Dedifferentiated amniotic fluid mesenchymal stem cell (primary cell): Measurements from ENCODE around the gene INAVA.

Source experiments
- DNase-seq: peaks from one replicate; pipeline ENCODE4 v3.0.0-alpha.2; 2016; ENCODE audit errors: extremely low spot score

The INAVA gene

DNA sequence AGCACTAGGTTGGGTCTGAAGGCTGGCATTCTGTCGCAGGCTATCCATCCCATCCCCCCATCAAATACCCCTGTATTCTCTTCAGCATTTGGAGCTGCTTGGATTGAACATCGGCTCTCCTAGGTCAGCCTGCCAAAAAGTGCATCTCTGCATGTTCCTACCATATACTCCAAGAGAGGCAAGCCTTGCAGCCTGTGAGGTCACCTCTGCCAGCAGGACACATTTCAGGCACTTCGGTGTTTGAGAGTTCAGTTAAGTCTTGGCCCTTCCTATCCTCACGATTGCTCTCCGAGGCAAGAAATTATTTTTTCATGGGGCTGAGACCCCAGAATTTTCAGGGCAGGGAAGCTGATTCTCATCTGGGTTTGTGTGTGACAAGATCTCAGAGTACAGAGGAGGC is 19.3 kb upstream of the INAVA start:
- DNase-seq = no peak

DNA sequence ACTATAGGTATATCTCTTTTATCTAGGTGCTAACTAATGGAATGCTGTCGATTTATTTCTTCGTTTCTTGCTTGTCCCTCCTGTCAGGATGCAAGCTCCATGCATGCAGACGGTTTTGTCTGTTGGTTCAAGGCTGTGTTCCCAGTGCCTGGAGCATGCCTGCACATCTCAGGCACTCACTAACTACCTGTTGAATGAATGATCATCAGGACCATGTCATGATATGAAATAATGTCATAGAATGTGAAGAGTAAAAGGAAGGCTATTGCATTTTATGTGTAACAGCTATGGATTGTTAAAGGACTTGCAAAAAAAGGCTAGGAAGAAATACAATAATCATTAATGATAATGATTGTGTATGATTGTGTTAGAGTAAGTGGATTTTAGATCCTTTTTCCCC is 17.7 kb upstream of the INAVA start:
- no peak for DNase-seq

DNA sequence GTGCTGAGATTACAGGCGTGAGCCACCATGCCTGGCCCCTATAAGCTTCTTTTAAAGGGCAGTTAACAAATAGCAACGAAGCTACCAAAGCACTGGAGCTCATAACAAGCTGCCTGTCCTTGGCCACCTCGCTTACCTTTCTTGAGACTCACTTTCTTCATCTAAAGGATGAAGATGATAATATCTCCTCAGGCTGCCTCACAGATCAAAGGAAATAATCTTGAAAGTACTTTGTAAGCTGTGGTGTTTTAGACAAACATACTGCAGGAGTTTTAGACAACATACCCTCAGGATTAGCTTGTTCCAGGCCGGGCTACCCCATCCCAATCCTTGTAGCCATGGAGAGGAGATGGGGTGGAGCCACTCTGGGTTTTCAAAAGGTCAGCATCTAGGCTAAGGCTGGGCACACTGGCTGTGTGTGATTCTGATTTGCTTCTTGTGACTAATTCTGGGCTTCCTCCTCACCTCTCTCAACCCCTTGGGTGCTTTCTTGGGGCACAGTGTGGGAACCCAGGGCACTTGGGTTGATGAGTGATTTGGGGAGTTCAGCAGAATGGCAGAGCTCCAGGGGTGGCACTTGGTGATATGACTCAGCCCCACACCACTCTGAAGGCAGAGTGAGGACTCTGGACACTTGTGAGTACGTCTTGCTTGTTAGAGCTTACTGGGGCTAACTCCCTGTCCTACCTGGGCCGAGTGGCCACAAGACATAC is 16.7 kb upstream of the INAVA start:
- DNase-seq = no peak

DNA sequence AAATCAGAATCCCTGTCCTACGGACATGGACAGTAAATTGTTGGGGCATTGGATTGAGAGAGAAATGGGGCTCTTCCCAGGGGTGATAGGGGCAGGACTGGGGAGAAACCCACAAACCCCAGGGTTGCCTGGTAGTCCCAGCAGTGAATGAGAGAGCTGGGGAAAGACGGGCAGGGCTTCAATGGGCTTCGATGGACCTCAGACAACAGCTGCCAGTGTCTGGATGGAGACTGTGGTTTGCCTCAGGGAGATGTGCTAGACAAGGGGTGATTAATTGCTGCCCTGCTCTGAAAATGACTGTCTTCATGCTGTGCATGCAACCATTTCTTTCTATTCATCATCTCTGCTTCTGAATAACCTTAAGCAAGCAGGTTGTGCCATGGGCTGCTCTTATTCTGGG is 14.5 kb upstream of the INAVA start:
- DNase-seq = no peak

DNA sequence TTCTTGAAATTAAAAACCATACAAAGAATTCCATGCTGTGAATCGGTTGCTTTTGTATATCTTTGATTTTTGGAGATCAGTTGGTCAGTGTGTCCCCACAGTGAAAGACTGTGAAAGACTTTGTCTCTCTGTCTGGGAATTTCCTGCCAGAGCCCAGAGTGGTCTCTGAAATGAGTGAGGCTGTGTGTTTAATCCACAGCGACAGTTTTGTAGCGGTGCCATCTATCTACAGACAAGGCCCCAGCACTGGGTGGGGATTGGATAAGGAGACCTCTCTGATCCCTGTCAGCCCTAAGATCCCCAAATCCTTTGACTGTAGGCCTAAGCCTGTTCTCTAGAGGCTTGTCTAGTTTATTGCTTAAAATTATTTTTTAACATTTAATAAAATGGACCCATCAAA is 11.6 kb upstream of the INAVA start:
- DNase-seq = no peak

DNA sequence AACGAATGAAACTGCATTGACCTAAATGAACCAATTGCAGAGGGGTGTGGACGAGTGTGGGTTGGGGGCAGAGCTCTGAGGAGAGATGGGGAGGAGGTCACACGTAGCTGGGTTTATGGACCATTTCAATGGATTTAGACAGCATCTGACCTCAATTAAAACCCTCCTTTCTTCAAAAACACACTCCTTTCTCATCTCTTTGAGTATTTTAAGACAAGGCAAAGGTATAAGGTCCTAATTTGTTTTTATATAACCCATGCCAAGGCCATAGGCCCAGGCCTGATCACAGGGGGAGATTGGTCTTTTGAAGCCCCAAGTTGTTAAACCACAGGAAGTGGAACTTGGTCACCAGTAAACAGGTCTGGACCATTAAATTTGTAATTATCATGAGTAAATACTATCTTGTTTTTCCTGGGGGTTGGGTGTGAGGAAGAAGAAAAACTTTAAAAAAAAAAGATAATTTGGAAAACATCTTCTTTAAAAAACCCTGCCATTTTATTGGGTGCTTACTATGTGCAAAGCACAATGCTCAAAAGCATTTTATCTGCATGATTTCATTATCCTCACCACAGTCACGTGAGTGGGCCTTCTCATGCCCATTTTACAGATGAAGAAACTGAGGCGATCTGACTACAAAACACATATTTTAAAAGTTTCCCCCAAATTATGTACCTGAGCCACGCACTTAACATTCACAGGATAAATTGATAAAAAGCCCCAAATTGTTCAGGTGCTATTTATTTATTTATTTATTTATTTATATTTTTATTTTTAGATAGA is 8.9 kb upstream of the INAVA start:
- no peak for DNase-seq

DNA sequence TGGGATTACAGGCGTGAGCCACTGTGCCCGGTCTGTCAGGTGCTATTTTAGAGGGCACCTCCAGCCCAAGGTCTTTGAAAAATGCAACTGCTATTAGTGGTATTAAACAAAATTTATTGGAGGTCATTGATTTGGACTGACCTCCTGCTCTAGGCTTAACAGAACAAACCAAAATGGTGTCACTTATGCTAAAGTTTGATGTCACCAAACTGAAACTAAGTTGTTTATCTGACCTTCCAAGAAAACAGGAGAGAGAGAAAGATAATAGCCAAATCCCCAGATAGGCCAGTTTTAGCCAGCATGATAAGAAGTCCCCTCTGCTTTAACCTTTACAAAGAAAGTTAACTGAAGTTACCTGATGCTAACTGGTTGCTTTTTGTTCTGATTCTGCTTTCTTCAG is 8.1 kb upstream of the INAVA start:
- no peak for DNase-seq

DNA sequence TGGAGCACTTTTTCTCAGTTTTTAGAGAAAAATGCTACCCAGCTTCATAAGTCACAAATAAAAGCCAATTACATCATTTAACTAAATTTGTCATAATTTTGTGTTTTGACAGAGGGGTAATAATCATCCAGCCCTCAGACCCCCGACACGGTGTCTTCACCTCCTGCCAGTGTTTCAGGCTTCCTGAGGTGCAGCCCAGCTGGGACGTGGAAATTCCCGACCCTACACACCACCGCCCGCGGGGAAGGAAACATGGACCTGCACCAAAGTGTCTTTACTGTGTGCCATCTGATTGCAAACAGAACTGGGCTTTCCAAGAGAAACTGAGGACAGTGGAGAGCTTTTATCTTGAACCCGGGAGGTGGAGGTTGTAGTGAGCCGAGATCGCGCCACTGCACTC is 7.7 kb upstream of the INAVA start:
- no peak for DNase-seq

DNA sequence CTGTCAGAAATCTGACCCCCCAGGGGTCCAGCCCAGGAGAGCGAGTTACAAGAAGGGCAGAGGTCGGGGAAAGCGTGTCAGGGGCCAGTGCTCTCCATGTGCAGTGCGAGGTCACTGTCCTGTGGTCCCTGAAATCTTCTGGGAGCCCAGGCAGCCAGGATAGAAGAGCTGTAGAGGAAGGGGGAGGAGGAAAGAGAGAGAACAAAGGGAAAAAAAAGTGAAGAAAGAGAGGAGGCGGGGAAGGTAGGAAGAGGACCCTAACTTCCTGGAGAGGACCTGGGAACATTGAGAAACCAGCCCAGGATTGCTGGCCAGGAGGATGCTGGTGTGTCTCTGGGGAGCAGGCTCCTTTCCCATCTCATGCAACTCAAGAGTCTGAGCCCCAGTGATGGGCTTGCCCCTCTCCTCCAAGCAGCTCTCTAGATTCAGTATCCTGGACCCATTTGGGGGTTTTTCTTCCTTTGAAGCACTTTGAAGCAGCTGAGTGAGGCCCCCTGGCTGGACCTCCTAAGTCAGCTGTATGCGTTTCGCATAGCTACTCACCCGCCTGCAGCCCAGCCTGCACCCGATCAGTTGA is 6.8 kb upstream of the INAVA start:
- no peak for DNase-seq

DNA sequence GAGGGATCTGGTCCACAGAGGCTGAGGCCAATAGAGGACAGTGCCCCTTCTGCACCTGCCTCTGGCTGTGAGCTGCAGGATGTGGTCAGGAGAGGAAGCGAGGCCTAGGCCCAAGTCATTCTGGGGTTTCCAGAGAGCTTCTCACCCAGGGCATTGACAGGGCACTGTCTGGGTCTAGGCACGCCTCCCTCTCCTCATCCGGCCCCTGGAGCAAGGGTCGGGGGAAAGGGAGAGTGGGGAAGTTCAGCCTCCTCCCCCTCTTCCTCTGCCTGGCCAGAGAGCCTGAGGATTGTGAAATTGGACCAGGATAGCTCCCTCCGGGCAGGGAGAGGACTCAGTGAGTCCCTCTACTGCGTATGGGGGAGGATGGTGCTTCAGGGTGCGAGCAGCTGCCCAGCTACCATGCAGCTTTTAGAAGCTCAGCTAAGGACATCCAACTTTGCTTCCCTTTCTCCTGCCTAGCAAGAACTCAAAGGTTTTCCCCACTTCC is 6.3 kb upstream of the INAVA start:
- no peak for DNase-seq

DNA sequence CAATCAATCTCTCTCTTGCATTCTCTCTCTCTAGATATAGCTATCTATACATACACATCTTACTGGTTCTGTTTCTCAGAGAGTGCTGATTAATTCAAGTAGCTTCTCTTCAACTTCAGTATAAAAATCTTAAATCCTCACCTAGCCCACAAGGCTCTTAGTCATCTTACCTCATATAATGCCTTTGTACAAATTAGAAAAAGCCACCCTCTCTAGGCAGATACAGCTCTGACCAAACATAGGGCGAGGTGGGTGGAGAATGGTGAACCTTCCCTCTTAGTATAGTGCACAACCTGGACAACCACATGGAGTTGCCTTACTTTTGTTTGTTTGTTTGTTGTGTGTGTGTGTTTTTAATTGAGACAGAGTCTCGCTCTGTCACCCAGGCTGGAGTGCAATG is 5.1 kb upstream of the INAVA start:
- DNase-seq = no peak

- no peak for DNase-seq
Observed at GRCh38 chr1:200890027-200890426, 4.7 kb upstream of the INAVA start.

- DNase-seq = peak; percentile 30
Observed at GRCh38 chr1:200890818-200891773, 3.6 kb upstream of the INAVA start.

GRCh38 chr1:200891774-200892157 is 2.9 kb upstream of the INAVA start:
- DNase-seq = no peak

DNA sequence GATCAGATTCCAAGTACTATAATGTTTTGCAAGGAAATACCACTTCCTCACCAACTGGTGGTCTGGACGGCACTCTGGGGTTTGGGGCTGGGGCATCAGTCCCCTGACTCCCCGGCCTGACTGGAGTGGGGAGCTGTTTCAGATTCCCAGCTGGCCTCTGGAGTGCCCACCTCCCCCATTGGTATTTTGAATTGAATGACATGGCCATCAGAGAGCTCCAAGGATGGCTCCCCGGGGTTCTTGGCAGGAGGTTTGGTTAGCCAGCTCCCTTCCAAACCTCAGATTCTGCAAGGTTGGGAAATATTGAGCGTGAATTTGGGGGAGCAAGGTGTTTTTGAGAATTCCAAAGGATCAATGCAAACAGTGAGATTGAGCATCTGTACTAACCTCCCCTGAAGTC is 2.2 kb upstream of the INAVA start:
- no peak for DNase-seq

GRCh38 chr1:200892958-200893357 is 1.7 kb upstream of the INAVA start:
- DNase-seq = no peak

DNA sequence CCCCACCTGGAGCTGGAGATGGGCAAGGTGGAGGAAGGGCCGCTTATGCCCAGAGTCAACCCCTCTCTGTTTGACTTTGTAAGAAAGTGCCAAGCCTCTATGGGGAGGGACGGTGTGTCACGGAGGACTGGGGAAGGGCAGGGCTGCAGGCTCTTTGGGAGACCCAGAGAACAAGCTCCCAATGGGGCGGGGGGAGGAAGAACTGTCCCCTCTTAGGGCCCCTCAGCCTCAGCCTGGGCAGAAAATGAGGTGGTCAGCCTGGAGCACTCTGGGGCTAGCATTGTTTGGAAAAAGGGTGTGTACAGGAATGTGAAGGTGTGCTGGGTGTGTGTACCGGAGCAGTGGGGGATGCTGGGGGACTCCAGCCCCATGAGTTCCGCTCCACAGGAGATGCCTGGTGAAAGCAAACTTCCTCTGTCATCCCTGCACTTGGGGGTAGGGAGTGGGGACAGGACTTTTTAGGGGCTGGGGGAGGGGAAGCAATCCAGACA is 1.2 kb upstream of the INAVA start:
- DNase-seq = no peak

DNA sequence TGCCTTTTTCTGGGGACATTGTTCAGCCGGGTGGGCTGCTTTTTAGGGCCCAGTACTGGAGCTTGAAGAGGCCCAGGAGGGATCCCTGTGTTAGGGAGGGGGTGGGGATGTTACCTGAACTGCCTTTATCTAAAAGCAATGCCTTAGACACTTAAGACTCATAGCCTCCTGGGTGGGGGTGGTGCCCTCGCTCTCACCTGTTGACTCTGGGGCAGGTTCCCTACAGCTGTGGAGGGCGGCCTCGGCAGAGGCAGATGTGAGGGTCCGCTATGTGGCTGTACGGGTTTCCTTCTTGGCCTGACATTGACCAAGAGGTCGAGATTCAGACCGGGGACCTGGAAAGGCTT is 716 bp downstream of the INAVA start:
- DNase-seq = no peak

DNA sequence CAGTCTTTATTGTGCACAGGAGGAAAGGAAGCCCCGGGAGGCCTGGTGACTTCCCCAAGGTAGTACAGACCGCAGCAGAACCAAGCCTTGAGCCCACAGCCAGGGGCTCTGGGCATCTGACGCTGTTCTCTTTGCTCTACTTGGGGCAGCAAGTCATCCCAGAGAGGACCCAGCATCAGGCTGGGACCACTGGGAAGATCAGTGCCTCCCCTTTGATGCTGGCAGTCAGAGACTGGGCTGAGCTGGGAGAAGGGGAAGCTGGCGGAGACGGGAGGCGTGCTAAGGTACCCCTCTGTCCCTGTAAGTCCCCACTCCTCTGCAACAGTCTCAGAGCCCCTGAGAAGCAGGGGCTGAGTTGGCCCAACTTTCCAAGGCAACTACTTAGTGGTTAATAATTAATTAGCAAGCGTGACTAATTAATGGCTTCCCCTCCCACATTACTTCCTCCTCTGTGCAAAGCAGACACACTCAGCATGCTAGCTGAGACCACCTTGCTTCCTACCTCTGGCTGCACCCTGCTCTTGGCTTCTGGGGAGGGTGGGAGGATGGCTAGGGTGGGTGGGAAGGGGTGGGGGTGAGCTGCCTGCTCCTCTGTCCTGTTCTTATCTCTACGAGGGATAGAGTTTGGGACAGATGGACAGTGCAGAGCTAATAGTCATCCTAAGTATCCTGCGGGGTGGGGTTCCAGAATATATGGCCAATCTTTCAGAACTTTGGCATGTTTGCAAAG is 1.3 kb downstream of the INAVA start:
- DNase-seq = no peak

DNA sequence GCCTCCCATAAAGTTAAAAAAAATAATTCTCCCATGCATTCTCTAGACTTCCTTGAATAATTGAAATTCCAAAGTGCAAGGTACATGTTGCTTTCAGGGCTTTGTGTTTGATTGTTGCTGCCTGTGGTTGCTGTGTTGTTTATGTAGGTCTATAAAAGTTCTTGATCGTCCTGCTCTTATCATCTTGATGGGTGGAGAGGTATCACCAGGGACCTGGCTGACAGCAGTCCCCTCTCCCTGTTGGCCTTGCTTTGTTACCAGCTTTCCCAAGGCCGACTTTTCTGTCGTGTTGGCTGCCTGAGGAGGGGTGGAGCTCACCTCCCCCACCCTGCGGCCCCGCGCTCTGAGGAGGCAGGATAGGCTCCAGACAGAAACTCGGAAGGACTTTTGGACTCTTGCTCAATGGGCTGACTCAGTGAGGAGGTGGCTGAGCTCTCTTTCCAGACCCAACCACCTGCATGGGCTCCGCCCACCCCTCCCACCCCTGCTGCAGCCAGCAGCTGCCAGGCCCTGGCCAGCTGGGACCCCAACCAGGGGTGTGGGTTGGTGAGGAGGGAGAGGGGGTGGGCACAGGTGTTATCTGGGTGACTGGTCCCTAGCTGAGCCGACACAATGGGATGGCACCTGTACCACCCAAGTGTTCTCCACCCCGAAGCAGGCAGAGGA is 2.0 kb downstream of the INAVA start:
- no peak for DNase-seq

GRCh38 chr1:200897259-200897658 is 2.6 kb downstream of the INAVA start:
- DNase-seq = no peak
